ENCODE measurements around the gene MARCHF4.

GRCh38 chr2:216373896-216374295 lies 1.6 kb upstream of the MARCHF4 start:
- TF ChIP-seq EZH2 (IDR thresholded peaks at IDR 0.05; ENCODE audit: borderline replicate concordance), result no peak
- no peak for TF ChIP-seq CTCF (IDR thresholded peaks at IDR 0.05; ENCODE audit: poor library complexity)
- TF ChIP-seq EZH2phosphoT487 (IDR thresholded peaks at IDR 0.05; ENCODE audit: low read depth, severe bottlenecking, unreplicated experiment), result no peak

Measured in hepatocyte (in vitro differentiated cells).